ENCODE results near the gene ZNF460.

GRCh38 chr19:57280165-57280961 is at the start of gene ZNF460:
- TF ChIP-seq CTCF (conservative IDR thresholded peaks at IDR 0.05; ENCODE audit: low read depth, low read length) (no peak), EZH2 (IDR thresholded peaks at IDR 0.05; ENCODE audit: low read length, unreplicated experiment) (no peak)

Measured in PC-3 (cell line).